ENCODE results near the gene BAIAP2. TPM values are rescaled to one million over a fixed set of nuclear protein-coding genes. Genes with fewer than 3 reads are reported as not detected.
A peak's percentile ranks its signal among the peaks of the same experiment; 100 is the strongest.
"Not testable (repeated sequence)": the region's sequence is repeated elsewhere in the genome, so short reads cannot be mapped to it uniquely, and the experiment has no call there.

Gene BAIAP2
- total RNA-seq, 2 donors from 2014 or later = 14.7 to 22.7 TPM

GRCh38 chr17:81142301-81143199 lies 107.6 kb downstream of the BAIAP2 start:
- peak; percentile 46 for TF ChIP-seq CTCF (IDR thresholded peaks at IDR 0.05)
- no peak overlapping the region for H3K9ac ChIP-seq (ENCODE audit: low read depth in 2 of 2, low read length in 2 of 2)
- H3K27me3 ChIP-seq = no peaks in the 10 kb centered on the region
- H3K9me3 ChIP-seq = no peaks in the 10 kb centered on the region
- no peaks in the 10 kb centered on the region for H3K4me1 ChIP-seq
- H3K4me3 ChIP-seq = no peak overlapping the region
- intact Hi-C loops (cut with DNase I) = loop anchor here (2.0 kb wide), 1 partner anchor 100 kb away; no protein-coding TSS in a partner anchor
- no peak overlapping the region for H3K27ac ChIP-seq
- no peaks in the 10 kb centered on the region for H3K36me3 ChIP-seq
- peak; percentile 80 for DNase-seq

GRCh38 chr17:81143200-81143527 lies 108.2 kb downstream of the BAIAP2 start:
- H3K4me1 ChIP-seq = no peaks in the 10 kb centered on the region
- no peak overlapping the region for H3K27ac ChIP-seq
- no peak overlapping the region for H3K4me3 ChIP-seq
- H3K36me3 ChIP-seq = no peaks in the 10 kb centered on the region
- H3K27me3 ChIP-seq = no peaks in the 10 kb centered on the region
- DNase-seq = no peak
- H3K9me3 ChIP-seq = no peaks in the 10 kb centered on the region
- TF ChIP-seq CTCF (IDR thresholded peaks at IDR 0.05) = no peak
- intact Hi-C loops (cut with DNase I) = loop anchor here (2.0 kb wide), 1 partner anchor 100 kb away; no protein-coding TSS in a partner anchor
- no peak overlapping the region for H3K9ac ChIP-seq (ENCODE audit: low read depth in 2 of 2, low read length in 2 of 2)

GRCh38 chr17:81143717-81144422 lies 108.9 kb downstream of the BAIAP2 start:
- Histone ChIP-seq H3K27ac (no peak overlapping the region), H3K36me3 (no peaks in the 10 kb centered on the region), H3K4me3 (no peak overlapping the region), H3K4me1 (no peaks in the 10 kb centered on the region), H3K27me3 (no peaks in the 10 kb centered on the region), H3K9ac (ENCODE audit: low read depth in 2 of 2, low read length in 2 of 2) (no peak overlapping the region), H3K9me3 (no peaks in the 10 kb centered on the region)
- TF ChIP-seq CTCF (IDR thresholded peaks at IDR 0.05) = no peak
- intact Hi-C loops (cut with DNase I) = loop anchor here (2.0 kb wide), 1 partner anchor 99 kb away; no protein-coding TSS in a partner anchor
- DNase-seq = no peak

GRCh38 chr17:81144423-81144781 lies 109.5 kb downstream of the BAIAP2 start:
- intact Hi-C loops (cut with DNase I) = no loop called here
- Histone ChIP-seq H3K9me3 (no peaks in the 10 kb centered on the region), H3K27me3 (no peaks in the 10 kb centered on the region), H3K4me1 (no peaks in the 10 kb centered on the region), H3K36me3 (no peaks in the 10 kb centered on the region), H3K27ac (no peak overlapping the region), H3K9ac (ENCODE audit: low read depth in 2 of 2, low read length in 2 of 2) (no peak overlapping the region), H3K4me3 (no peak overlapping the region)
- no peak for DNase-seq
- no peak for TF ChIP-seq CTCF (IDR thresholded peaks at IDR 0.05)

GRCh38 chr17:81146208-81146607 lies 111.3 kb downstream of the BAIAP2 start:
- H3K4me1 ChIP-seq; intact Hi-C loops (cut with DNase I); H3K9ac ChIP-seq (ENCODE audit: low read depth in 2 of 2, low read length in 2 of 2); H3K4me3 ChIP-seq; H3K36me3 ChIP-seq; H3K9me3 ChIP-seq; H3K27ac ChIP-seq; H3K27me3 ChIP-seq; DNase-seq: not testable (repeated sequence)

- no peaks in the 10 kb centered on the region for H3K36me3 ChIP-seq
- TF ChIP-seq CTCF (IDR thresholded peaks at IDR 0.05) = no peak
- DNase-seq = no peak
- H3K4me3 ChIP-seq = no peak overlapping the region
- intact Hi-C loops (cut with DNase I) = no loop called here
- no peak overlapping the region for H3K27ac ChIP-seq
- H3K4me1 ChIP-seq = no peaks in the 10 kb centered on the region
- H3K9ac ChIP-seq (ENCODE audit: low read depth in 2 of 2, low read length in 2 of 2) = no peak overlapping the region
- H3K9me3 ChIP-seq = no peaks in the 10 kb centered on the region
- no peaks in the 10 kb centered on the region for H3K27me3 ChIP-seq
Observed at GRCh38 chr17:81147701-81148100, 112.8 kb downstream of the BAIAP2 start.
